Measurements from ENCODE around the gene SPNS3.

The SPNS3 gene

DNA sequence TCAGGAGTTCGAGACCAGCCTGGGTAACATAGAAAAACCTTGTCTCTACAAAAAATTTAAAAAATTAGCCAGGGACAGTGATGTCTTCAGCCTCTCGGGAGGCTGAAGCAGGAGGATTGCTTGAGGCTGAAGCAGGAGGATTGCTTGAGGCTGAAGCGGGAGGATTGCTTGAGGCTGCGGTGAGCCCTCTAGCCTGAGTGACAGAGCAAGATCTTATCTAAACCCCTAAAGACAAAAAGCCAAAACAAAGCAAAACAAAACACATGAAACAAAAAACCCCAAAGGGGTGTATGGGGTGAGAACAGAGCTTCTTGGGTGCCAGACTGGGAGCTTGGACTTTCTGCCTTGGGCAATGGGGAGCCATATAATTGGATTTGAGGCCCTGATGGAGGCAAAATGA lies 2.6 kb downstream of the SPNS3 start:
- DNase-seq = no peak

DNA sequence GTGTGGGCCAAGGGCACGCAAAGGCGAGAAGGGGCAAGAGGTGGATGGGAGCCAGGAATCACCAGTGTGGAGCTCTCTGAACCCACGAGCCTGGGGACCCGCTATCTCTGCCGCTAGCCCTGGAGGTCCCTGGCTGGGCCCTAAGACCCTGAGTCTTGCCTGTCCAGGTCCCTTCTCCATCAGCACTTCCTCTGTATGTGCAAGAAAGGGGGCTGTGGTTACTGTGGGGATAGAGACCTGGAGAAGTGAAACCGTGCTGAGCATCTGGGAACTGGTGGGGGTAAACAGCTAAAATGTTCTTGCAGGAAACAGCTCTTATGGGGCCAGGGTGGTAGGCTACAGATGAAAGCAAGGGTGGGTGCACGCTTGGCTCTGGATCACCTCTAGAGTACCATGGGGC lies 3.1 kb downstream of the SPNS3 start:
- peak in 6 of 14 donors; percentile 3 to 43 (median 14) for DNase-seq

DNA sequence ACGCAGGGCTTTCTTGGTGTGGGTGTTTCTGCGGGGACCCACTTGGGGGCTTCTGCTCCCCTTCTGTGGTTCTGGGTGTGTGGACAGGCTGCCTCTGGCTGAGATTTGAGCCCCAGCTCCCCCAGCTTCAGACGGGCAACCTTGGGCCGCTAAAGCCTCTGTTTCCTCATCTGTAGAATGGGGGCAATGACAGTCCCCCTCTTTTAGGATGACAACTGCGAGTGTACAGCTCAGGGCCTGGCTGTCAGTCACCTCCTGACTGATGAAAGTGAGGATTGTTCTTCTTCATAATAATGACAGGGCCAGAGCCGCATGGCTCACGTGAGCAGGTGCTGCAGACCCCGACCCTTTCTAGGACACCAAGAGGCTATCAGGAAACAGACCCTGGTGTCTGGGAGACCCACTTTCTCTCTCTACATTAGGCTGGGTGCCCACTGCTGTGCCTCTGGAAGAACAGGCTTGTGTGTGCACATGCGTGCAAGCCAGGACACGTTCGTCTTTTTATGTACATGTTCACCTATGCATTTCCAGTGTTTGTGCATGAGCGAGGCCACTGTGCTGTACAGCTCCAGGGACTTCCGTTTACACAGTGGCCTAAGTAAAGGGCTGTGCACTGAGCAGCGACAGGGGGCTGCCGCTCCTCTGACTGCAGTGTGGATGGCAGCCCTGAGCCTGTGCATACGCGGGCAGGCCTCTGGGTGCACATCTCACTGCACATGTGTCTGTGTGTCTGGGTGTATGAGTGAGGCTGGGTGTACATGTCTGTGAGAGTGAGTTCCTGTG lies 4.6 kb downstream of the SPNS3 start:
- no peak for DNase-seq

DNA sequence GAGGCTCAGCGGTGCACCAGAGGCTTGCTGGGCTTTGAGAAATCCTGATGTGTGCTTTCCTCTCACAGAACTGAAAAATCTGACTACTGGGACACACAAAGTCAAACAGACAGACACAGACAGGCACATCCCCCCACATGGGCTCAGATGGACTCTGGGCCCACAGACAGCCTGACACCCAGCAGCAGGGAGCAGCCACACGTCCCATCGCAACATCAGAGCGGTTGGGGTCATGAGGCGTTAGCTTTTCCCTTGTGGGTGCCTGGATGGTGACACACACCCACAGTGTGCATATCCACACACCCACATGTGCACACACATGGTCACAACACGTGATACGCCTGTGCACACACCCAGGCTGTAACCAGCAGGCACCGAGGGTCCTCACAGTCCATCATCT lies 6.3 kb downstream of the SPNS3 start:
- no peak for DNase-seq

DNA sequence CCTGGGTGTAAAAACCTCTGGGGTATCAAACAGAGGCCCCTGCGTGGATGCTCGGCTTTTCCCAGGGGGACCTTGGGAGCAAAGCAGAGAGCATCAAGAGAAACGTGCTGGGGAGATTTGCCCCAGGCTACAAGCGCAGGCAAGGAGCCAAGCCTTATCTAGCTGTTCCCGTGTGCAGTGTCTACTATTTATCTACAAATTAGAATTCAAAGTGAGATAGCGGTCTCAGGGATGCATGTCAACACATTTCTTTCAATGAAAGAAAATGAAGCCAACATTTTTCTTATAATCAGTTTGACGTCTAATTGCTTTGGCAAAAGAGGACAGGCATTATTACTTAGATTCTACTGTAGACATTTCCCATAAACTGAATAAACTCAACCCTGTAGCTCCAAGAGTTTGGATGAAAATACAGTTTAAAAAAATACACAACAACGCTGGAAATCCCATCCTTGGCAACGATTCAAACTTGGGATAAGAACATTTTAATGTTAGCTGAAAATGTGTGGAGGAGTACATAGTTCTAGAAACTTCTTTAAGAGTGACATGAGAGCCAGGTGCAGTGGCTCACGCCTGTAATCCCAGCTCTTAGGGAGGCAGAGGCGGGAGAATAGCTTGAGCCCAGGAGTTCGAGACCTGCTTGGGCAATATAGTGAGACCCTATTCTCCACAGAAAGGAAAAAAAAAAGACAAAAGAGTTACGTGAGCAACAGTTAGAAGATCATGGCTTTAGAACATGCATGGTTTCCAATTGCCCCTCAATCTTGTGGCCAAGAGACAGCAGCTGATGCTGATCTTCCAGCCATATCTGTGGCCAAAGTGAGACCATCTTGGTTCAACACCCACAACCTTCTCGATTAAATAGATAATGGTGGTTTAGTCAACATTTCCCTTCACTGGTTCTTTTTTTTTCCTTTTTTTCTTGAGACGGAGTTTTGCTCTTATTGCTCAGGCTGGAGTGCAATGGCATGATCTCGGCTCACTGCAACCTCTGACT lies 7.2 kb downstream of the SPNS3 start:
- no peak for DNase-seq

DNA sequence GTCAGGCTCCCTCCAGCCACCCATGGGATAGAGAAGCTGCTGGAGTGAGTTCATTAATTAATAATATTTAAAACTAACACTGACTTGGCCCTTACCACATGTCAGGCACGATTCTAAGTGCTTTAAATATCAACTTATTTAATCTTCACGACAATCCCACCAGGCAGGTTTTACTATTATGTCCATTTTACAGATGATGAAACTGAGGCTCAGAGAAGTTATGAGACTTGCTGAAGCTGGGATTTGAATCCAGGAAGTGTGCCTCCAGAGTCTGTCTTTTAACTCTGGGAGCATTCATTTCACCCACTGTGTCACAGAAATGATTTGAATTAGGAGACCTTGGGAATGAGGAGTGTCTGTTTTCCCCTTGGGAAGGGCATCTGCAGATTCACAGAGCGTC lies 8.8 kb downstream of the SPNS3 start:
- DNase-seq = no peak

DNA sequence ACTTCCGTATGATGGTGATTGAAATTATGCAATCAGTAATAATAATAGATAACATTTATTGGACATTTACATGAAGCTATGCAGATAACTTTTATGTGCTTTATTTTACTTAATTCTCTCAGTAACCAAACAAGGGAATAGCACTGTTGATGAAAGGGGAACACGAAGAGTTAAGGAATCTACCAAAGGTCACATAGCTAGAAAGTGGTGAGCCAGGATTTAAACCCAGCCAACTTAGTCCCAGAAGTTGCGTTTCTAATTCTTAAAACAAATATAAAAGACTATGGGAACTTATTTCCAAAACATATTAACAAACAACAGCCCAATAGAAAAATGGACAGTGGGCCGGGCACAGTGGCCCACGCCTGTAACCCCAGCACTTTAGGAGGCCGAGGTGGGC lies 9.7 kb downstream of the SPNS3 start:
- no peak for DNase-seq

DNA sequence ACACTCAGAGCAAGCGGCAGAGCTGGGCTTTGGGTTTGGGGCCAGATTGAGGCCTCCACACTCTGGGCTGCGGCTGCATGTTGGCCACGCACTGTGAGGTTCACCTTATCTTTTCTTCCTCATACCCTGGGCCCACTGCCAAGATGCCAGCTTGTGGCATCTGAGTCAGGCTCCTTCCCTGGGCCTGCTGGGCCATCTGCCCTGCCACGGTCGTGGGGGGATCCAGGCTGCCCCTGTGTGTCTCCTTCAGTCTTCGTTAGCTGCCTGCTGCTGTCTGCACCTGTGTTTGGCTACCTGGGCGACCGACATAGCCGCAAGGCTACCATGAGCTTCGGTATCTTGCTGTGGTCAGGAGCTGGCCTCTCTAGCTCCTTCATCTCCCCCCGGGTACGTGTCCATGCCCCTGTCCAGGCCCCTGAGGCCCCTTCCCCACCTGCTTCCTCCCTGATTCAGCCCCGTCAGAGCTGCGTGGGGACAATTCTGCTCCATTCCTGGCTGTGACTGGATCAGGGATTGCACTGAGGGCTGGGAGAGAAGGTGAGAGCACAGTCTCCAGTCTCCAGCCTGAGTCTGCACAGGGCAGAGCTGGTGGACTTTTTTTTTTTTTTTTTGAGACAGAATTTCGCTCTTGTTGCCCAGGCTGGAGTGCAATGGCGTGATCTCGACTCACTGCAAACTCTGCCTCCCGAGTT lies 11.2 kb downstream of the SPNS3 start:
- DNase-seq = peak in 3 of 14 donors; percentile 6 to 85 (median 37)

DNA sequence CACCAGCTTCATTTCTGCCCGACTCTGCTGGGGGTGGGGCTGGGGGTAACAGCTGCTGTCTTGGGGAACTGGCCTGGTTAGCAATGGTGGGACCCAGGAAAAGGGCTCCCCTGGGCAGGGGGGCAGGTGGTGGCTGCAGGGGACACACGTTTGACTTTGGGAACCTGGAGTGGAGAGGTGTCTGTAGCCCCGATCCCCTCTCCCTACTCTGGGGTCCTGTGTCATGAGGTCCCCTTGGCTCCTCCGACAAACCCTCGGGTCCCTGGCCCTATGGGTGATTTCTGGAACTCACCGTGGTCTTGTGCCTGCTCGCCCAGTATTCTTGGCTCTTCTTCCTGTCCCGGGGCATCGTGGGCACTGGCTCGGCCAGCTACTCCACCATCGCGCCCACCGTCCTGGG lies 12.0 kb downstream of the SPNS3 start:
- DNase-seq = no peak

DNA sequence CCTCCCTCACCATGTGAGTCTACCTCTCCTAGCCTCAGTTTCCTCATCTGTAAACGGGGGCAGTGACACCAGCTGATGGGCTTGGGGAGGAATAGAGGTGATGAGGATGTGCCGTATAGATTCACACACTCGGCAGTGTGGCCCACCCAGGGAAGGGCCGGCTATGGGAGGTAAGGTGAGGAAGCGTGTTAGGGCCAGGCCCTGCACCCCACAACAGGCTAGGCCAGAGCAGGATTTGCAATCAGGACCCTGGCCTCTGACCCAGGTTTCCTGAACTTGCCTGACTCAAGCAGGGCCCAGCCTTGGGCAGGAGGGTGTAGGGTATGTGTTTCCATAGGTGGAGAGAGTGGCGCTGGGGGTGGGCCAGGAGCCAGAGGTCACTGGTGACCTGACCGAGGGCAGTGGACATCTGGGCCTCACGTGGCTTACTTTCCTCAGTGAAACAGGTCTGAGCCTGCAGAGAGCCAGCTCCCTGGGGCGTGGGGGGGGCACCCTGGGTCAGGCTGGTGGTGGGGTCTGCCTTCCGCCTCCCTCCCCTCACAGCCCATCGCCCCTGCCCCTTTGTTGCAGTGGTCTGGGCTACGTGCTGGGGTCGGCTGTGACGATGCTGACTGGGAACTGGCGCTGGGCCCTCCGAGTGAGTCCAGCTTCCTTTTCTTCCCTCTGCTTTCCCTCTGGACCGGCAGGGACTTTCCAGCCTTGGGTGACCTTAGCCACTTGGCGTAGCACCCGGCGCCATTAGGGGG lies 12.8 kb downstream of the SPNS3 start:
- no peak for DNase-seq

DNA sequence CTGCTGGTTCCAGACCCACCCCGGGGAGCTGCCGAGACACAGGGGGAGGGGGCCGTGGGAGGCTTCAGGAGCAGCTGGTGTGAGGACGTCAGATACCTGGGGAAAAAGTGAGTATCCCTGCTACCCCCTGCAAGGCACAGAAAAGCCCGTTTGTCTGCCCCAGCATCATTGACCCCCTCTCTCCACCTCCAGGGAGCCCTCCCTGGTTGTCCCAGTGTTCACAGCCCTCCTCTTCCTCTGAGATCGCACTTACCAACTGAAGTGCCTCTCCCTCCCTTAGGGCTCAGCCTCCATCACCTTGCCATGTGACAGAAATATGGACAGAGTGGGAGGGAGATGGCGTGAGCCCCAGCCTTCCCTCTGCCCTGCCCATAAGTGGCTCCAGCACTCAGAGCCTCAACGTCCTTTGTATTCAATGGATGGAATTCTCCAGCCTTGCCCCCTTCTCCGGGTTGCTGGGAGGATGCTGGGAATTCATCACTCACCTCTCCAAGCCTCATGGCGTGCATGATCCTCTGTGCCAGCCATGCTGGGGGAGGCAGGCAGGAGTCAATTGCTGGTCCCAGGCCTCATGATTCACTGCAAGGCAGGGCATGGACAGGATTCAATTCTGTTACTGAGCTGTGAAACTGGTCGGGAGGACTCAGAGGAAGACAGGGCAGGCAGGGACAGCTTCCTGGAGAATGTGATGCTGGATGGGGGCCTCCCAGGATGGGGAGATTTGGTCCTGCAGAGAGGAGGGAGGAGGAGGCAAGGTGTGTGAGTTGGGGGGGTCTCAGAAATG lies 14.6 kb downstream of the SPNS3 start:
- no peak for DNase-seq

DNA sequence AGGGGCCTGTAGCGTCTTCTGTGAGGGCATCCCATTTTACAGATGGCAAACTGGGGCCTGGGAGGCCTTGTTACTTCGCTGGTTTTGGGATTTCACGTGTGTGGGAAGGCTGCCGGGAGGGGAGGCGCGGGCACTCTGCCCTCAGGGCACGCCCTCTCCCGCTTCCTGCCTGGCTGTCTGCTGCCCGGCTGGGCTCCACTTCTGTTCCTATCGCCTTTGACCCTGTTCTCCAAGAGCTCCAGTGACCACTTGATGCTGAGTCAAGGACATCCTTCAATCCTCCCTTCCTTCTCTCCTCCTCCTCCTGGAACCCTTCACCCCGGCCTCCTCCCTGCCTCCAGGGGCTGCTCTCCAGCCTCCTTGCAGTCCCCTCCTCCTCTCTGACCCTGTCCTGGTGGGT lies 16.0 kb downstream of the SPNS3 start:
- DNase-seq = no peak

DNA sequence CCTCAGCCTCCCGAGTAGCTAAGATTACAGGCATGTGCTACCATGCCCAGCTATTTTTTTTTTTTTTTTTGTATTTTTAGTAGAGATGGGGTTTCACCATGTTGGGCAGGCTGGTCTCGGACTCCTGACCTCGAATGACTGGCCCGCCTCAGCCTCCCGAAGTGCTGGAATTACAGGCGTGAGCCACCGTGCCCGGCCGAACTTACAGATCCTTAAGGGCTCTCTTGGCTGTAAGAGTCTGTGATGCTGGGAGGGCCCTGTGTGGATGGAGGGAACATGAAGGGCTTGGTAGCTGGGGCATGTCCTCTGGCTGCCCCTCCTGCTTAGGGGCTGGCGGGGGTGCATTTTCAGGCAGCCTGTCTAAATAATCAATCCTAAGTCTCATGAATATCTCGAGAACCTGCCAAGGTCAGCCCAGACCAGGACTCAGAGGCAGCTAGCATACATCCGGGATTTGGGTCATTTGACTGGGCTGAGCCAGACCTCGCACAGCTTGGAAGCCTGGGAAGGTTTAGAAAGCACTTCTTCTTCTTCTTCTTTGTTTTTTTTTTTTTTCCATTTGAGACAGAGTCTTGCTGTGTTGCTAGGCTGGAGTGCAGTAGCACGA lies 17.1 kb downstream of the SPNS3 start:
- DNase-seq = no peak

DNA sequence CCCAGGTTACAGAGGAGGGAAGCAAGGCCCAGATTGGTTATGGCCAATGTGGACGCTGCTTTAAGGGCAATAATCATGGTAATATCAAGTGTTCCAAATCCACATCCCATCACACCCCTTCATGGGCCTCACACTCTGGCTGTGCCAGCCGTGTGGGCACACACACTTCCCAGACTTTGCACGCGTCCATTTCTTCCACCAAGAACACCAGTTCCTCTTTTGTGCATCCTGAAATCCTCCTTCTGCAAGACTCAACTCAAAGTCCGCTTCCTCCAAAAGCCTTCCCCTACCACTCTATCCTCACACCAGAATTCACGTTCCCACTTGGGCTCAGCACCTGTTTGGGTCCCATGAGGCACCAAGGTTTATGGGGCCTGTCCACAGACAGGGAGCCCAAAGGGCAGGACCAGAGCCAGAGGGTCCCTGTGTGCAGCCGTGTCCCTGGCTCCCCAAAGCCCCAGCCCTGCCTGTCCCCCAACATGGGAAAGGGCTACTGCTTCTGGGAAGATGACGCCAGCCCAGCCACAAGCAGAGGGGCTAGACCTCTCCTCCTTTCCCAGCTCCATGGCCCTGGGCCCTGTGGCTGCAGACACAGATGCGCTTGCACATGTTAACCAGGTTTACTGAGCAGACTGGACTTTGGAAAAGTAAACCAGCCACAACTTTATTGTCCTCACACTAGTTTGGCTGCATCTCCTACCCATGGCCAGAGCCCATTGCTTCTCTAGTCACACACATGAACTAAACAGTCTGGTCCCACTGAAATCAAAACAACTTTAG lies 20.3 kb downstream of the SPNS3 start:
- no peak for DNase-seq

DNA sequence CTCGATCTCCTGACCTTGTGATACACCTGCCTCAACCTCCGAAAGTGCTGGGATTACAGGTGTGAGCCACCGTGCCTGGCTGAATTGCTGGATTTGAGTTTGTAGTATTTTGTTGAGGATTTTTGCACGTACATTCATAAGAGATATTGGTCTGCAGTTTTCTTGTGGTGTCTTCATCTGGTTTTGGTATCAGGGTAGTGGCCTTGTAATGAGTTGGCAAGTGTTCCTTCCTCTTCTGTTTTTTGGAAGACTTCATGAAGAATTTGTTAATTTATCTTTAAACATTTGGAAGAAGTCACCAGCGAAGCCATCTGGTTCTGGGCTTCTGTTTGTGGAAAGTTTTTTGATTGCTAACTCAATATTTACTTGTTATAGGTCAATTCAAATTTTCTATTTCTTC lies 26.9 kb downstream of the SPNS3 start:
- DNase-seq = no peak

DNA sequence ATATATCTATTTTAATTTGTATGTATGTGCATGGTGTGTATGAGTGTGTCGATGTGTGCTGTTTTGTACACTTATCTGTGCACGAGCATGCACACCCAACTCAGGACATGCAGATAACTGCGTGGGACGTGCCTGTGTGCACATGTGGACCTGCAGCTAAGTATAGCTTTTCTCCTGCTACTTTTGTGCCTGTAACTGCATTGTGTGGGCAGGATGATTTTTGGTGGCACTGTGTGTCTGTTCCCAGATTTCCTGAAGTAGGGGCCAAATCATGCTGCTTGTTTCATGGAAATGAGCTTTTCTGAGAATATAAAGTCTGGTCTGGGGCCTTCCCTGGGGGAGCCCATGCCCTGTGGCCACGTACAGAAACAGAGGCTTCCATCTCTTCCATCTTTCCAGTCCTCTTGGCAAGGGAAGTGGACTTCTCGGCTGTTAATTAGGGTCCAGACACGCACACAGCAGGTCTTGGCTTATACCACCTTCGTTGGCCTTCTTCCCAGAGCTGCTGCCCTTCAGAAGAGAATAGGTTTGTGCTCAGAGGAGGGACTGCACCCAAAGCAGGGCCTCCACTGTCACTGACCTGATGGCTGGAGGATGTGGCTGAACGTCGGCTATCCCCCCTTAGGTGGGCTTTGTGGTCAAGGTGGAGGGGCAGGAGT lies 30.2 kb downstream of the SPNS3 start:
- peak in 2 of 14 donors; percentile 26 to 95 for DNase-seq

DNA sequence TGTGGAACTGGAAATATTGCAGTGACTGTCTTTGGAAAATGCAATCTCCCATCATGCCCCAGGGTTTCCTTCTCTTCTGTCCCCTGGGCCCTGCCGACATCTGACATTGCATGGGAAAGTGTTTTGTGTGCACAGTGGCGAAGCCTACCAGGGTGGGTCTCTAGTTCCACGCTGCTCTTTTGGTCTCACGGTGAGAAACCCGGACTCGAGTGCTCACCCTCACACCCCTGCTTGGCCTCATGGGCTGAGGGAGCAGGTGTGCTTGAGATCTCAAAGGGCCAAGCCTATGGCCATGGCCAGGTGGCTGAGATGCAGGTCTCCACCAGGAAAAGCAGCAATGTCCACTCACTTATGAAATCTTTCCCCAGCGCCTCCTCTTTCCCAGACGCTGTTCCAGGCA lies 32.0 kb downstream of the SPNS3 start:
- DNase-seq = no peak

DNA sequence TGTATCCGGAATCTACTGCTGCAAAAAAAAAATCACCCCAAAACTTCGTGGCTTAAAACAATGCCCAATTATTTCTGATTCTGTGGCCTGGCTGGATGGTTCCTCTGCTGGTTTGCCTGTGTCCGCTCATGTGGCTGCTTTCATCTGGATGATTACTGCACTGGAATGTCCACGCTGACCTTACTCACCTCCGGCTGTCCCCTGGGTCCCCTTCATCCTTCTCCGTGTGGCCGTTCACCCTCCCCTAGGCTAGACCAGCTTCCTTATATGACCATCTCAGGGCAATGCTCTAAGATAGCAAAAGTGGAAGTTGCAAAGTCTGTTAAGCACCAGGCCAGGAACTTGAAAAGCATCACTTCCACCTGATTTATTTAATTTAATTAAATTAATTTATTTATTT lies 33.5 kb downstream of the SPNS3 start:
- no peak for DNase-seq

DNA sequence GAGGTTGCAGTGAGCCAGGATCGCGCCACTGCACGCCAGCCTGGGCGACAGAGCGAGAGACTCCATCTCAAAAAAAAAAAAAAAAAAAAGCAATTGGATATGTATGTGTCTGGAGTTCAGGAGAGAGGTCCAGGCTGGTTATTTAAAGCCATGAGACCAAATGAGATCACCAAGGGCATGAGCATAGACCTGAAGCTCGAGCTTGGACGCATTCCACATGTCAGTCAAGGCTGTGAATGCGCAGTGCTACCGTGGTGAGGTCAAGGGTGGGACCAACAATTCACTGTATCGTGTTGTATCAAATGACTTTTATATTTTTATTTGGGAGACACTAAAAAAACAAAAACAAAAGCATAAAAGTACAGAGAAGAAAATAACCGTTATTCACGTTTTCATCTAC lies 35.8 kb downstream of the SPNS3 start:
- DNase-seq = no peak

DNA sequence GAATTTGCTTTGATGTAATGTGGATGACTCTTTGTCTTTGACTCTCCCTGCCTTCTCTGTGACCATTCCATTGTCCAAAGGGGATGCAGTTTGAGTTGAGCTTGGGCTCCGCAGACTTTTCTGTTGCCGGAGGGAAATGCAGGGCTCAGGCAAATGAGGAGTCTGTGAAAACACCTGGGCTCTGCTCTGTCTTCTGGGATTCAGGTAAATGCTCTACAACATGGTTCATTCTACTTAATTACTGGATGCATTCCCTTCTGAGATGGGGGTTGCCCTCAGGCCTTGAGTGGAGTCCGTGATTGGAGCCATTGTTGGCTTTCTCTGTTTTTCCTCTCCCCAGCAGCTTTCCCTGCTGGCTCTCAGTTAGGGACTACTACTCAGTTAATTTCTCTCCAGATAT lies 38.5 kb downstream of the SPNS3 start:
- no peak for DNase-seq
